Femur (tissue), 1 donor: ENCODE measurements around the gene PTRH1.

ENCODE experiments used
- DNase-seq: peaks from one replicate; pipeline ENCODE4 v3.0.0-alpha.2; 2017

PTRH1 gene

GRCh38 chr9:127716412-127716811, 949 bp upstream of the PTRH1 start:
- DNase-seq, result no peak

GRCh38 chr9:127714951-127715469, 453 bp downstream of the PTRH1 start:
- peak; percentile 37 for DNase-seq

GRCh38 chr9:127714020-127714750, 1.3 kb downstream of the PTRH1 start:
- DNase-seq, result no peak

DNA sequence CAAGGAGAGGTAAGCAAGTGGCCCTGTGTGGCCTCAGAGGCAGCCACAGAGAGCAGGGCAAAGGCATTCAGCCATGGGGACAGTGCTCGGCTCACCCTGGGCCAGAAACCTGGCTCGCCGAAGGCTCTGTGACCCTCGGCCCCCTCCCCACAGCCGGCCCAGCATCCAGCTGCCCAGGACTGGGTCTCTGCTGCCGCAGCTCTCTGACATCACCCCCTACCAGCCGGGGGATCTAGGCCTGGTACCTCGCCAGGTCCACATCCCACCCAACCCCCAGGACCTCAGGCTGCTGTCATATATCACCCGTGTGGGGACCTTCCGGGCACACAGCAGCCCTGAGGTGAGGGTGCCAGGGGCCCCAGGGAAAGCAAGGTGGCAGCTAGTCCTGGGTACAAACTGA, 2.6 kb downstream of the PTRH1 start:
- no peak for DNase-seq

- DNase-seq, result no peak
Measured at GRCh38 chr9:127712371-127712770, 3.1 kb downstream of the PTRH1 start.

DNA sequence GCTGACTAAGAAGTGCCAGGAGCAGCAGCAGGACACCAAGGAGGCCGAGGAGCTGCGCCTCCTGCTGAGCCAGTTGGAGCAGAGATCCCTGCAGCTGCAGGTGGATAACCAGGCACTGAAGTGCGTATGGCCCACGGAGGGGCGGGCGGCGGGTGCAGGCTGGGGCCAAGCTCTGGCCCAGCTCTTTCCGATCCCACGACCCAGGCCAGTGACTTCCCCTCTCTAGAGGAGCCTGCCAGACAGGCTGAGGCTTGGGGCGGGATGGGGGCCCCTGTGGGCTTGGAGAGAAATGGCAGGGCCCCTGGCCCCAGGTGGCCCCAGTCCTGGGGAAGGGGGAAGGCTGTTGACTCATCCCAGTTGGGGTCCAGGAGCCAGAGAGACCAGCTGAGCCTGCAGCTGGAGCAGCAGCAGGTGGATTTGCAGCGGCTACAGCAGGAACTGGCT, 3.6 kb downstream of the PTRH1 start:
- DNase-seq, result peak; percentile 46

DNA sequence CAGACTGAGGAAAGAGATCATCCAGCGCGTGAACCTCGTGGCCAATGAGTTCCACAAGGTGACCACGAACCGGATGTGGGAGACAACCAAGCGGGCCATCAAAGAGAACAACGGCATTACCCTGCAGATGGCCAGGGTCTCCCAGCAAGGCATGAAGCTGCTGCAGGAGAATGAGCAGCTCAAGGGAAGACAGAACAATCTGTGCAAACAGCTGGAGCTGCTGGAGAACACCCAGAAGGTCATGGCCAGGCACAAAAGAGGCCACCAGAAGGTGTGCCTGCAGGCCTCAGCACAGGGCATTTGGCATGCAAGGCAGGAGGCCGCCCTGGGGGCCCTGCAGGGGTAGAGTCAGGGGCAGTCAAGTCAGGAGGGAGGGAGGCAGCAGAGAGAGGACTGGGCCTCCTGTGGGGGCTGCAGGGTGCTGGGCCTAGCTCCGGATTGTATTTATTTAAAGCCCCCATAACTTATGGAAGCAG, 4.2 kb downstream of the PTRH1 start:
- no peak for DNase-seq

DNA sequence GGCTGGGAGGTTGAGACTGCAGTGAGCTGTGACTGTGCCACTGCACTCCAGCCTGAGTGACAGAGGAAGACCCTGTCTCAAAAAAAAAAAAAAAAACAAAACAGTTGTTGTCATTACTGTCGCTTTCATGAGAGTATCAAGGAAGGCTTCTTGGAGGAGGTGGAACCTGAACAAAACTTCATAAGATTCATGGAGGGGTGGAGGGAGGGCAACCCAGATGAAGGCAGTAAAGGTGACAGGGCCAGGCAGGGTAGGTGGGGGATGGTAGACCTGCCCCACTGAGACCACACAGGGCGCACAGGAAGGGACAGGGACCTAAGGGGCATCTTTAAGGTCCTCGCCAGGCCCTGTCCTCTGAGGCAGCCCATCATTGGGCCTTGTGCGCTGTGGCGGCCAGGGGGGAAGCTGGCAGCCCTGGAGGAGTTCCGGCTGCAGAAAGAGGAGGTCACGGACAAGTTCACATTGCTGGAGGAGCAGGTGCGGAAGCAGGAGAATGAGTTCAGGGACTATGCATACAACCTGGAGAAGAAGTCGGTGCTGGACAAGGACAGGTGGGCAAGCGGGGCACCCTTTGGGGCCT, 5.2 kb downstream of the PTRH1 start:
- no peak for DNase-seq

- DNase-seq, result no peak
Measured at GRCh38 chr9:127708952-127709587, 6.4 kb downstream of the PTRH1 start.

DNA sequence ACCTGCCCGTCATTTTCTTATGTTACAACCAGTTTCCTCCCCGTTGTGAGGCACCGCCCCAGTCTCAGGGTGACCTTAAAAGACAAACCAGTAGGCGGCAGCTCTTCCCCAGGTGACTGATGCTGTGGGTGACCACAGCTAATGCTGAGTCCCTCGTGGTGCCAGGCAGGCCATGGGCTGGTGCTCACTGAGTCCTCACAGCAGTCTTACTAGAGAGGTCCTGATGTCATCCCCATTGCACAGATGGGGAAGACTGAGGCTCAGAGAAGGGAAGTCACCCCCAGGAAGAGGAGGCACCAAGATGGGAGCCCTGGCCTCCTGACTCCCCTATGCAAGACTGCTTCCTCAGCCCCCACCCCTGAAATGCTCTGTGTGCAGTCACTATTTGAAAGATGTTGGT, 7.7 kb downstream of the PTRH1 start:
- no peak for DNase-seq

- no peak for DNase-seq
Measured at GRCh38 chr9:127706836-127707241, 8.6 kb downstream of the PTRH1 start, which contains the start of gene CFAP157. TSS of gene CFAP157 (plus strand) at chr9:127706988. CDS start at chr9:127707032, 44 bp downstream.

GRCh38 chr9:127705577-127706379, 9.7 kb downstream of the PTRH1 start:
- no peak for DNase-seq

- no peak for DNase-seq
Measured at GRCh38 chr9:127703289-127703946, 12.0 kb downstream of the PTRH1 start.

DNA sequence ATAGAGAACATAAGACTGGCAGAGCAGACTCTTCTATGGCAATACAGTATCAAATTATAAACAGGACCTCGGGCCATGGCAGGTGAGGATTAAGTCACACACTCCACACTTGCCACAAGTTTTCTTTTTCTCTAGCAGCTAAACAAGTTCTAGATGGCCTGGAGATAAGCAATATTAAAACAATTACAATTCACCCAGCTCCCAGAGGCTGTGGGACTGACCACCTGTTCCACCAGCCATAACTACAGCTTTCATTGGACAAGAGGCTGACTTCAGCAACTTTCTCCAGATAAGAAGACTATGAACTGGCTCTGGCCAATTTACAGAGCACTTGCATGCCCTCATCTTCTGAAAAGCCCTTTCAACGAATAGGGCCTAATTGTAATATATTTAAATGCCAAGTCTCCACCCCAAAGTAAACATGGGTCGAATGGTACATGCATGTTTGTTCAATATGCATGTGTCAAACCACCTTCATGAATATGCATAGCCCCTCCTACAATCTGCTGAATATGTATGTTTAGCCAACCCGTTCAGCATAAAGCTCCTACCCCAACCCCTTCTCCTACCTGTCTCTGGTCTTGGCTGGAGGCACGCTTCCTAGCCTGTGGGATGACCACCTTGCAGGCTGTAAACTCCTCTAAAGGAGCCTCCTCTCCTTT, 14.7 kb downstream of the PTRH1 start:
- no peak for DNase-seq

DNA sequence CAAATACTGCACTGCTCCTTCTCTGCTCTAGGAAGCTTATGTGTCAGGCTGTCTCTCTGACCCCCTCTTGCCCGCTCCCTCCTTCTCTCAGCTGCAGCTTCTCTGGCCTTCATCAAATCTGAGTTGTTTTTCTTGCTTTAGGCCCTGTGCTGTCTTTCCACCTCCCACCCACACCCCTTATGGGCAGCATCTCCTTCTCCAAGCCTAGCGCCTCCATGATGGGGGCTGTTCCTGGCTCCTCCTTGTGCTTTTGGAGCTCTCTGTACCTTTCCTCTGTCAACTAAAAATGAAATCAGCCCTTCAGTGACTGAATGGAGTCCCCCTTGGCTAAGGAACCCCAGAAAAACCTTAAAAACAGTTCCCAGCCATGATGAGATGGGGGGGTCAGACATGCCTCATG, 15.3 kb downstream of the PTRH1 start:
- DNase-seq, result no peak

DNA sequence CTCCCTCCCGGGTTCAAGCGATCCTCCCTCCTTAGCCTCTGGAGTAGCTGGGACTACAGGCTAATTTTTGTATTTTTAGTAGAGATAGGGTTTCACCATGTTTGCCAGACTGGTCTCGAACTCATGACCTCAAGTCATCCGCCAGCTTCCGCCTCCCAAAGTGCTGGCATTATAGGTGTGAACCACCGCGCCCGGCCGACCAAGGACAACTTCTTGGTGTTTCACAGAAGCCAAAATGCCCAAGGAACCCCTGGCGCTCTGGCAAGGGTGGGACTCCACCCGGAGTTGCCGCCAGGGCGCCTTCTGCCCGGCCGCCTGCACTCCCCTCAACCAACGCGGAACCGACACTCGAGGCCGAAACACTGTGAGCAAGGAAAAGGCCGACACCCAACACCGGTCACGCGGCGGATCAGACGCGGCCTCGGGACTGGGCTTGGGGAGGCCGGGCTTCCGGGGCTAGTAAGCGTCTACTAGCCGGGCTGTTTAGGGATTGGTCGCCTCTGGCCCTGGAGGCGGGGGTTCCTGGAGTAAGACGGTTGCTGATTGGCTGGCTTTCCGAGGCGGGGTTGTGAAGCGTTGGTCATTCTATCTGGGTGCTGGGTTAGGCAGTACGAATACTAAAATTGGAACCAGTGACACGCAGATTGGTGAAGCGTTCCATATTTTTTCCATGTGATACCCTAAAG, 16.3 kb downstream of the PTRH1 start:
- peak; percentile 98 for DNase-seq

GRCh38 chr9:127698386-127698785, 17.1 kb downstream of the PTRH1 start:
- DNase-seq, result no peak

- DNase-seq, result no peak
Measured at GRCh38 chr9:127697575-127697974, 17.9 kb downstream of the PTRH1 start.

DNA sequence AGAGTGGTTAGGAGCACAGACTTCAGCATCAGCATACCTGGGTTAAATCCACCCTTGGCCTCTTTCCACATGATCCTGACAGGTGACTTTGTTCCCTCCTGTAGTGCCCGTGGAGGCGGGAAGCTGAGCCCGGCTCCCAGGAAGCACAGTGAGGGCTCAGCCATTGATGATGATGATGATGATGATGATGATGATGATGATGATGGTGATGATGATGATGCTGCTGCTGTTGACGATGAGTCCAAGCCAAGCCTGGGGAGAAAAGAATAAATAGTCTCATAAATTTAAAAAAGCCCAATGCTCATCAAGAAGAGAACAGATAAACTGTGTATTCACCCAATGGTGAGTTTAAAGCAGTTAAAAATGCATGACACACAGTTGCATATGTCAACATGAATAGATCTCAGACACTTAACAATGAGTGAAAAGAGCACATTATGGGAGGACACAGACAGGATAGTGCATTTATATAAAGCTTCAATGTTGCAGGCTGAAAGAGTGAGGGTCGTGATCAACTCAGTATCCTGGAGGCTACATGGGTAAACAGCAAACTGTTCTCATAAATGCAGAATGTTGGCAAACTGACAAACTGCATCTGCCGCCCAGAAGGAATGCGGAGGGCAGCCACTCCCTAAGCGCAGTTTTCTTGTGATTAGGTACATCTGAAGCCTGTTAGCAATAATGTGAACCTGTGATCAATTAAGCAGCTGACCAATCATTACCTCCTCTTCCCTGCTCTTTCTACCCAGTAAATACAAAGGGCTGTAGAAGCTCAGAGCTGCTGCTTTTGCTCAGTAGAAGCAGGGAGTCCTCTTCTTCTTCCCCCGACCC, 20.4 kb downstream of the PTRH1 start:
- DNase-seq, result no peak

- DNase-seq, result no peak
Measured at GRCh38 chr9:127693697-127694096, 21.8 kb downstream of the PTRH1 start.
